ENCODE data around the gene GPSM1. TPM values are rescaled to one million over a fixed set of nuclear protein-coding genes. Genes with fewer than 3 reads are reported as not detected.
"Not testable (repeated sequence)": the region's sequence is repeated elsewhere in the genome, so short reads cannot be mapped to it uniquely, and the experiment has no call there.

Gene GPSM1
- total RNA-seq, 2 experiments from 2014 or later, result 10.6 to 11.3 TPM

DNA sequence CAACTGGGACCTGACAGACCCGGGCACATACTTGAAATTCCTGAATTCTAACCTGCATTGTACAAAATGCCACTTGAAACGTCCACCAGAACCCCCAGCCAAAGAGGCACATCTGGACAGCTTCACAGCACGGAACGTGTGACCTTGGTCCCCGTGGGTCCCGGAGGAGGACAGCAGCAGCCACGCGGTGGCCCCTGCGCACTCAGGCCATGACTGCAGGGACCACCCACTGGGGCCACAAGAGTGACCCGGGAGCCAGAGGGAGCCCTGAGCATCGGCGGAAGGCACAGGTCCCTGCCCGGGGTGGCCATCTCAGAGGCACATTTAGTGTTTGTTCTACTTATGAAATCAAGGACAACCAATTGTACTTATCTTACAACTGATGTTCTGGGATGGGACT, 74.7 kb downstream of the GPSM1 start:
- Mint-ChIP-seq H3K9me3 (no peaks in the 10 kb centered on the region), H3K36me3 (peaks cover 46% of the 10 kb centered on the region), H3K4me1 (ENCODE audit: low read depth) (peaks cover 62% of the 10 kb centered on the region), H3K27ac (peak overlapping the region; percentile 96), H3K27me3 (no peaks in the 10 kb centered on the region), H3K4me3 (no peak overlapping the region)
- ChIA-PET CTCF (interaction anchor here (0.6 to 2.5 kb wide), 4 partner anchors 11 to 316 kb away, joined by 3 to 13 read pairs (median 4); partner anchors contain the start of gene DNLZ), POLR2A (interaction anchor here (1.8 kb wide), 1 partner anchor 39 kb away, joined by 5 read pairs; the partner anchor contains the start of gene DNLZ)
- intact Hi-C loops (cut with micrococcal nuclease), result loop anchor here (2.0 to 5.0 kb wide), 2 partner anchors 35 to 137 kb away; partner anchors contain the start of gene INPP5E
- DNase-seq, result no peak

DNA sequence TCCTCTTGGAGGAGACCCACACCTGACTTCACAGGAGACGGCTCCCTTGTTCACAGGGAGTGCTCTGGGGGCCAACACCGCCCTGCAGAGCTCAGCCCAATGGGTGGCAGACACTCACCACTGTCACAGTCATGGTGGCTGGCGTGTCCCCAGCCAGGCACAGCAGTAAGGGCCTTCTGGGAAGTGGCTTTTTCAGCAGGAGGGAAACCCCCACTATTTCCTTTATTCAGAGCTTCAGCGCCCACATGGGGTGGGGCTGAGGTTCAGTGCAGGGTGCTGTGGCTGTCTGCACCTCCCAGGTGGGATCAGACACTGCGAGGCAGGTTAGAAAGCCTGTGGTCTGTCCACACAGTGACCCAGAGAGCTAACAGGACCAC, 76.2 kb downstream of the GPSM1 start:
- Mint-ChIP-seq H3K27me3 (no peaks in the 10 kb centered on the region), H3K4me1 (ENCODE audit: low read depth) (peaks cover 65% of the 10 kb centered on the region), H3K27ac (peak overlapping the region; percentile 96), H3K9me3 (no peaks in the 10 kb centered on the region), H3K4me3 (peak overlapping the region; percentile 65), H3K36me3 (peaks cover 52% of the 10 kb centered on the region)
- POLR2A ChIA-PET, result interaction anchor here (0.7 to 1.5 kb wide), 5 partner anchors 8 to 129 kb away, joined by 3 to 5 read pairs (median 3); partner anchors contain the start of gene DNLZ
- intact Hi-C loops (cut with micrococcal nuclease), result loop anchor here (1.0 to 5.0 kb wide), 4 partner anchors 34 to 135 kb away; partner anchors contain the start of genes DNLZ, INPP5E and SEC16A
- DNase-seq, result peak; percentile 89
- CTCF ChIA-PET, result interaction anchor here (0.8 to 1.5 kb wide), 3 partner anchors 16 to 325 kb away, joined by 3 to 8 read pairs (median 4); partner anchors contain the start of gene DNLZ

DNA sequence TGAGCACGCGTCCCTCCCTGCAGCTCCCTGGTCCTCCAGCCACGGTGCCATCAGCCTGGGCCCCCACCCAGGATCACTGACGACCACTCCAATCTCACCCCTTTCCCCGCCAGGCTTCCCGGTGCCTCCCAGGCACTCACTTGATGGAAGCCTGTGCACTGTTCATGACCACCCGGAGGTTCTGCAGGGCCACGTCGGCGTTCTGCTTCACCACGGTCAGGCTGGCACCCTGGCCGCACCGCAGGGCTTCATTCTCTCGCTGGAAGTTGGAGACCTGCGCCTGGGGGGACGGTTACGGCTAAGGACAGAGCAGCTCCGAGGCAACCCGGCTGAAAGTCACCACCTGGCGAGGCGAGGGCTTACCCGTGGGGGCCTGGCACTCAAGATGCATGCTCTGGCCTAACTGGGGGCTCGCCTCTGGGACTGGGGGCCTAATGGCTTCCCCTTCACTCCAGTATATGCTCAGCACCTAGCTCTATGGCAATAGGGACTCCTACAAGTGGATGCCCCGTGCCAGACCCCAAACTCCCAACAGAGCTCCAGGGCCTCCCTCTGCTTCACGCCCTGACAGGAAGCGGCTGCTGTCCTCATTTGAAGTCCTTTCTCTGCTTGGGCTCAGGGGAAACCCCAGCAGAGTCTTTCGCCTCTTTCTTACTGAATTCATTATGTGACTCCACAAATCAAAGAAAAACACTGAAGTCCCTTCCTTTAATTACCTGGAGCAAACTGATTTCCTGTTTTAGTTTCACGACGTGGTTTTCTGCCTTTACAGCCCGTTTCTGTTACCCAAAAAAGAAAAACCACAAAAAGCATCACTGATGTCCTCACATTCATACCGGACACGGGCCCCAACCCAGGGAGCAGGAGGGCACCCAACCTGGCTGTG, 76.8 kb downstream of the GPSM1 start:
- Mint-ChIP-seq H3K4me1 (ENCODE audit: low read depth) (peaks cover 65% of the 10 kb centered on the region), H3K9me3 (no peaks in the 10 kb centered on the region), H3K4me3 (peak overlapping the region; percentile 65), H3K36me3 (peaks cover 53% of the 10 kb centered on the region), H3K27me3 (no peaks in the 10 kb centered on the region), H3K27ac (peak overlapping the region; percentile 96)
- peak; percentile 78 for DNase-seq
- ChIA-PET POLR2A (interaction anchor here (0.7 to 1.5 kb wide), 5 partner anchors 7 to 129 kb away, joined by 3 to 5 read pairs (median 3); partner anchors contain the start of gene DNLZ), CTCF (interaction anchor here (0.8 to 1.5 kb wide), 3 partner anchors 16 to 325 kb away, joined by 3 to 8 read pairs (median 4); partner anchors contain the start of gene DNLZ)
- intact Hi-C loops (cut with micrococcal nuclease), result loop anchor here (1.0 to 5.0 kb wide), 5 partner anchors 33 to 159 kb away; partner anchors contain the start of genes DNLZ, INPP5E, QSOX2 and SEC16A

DNA sequence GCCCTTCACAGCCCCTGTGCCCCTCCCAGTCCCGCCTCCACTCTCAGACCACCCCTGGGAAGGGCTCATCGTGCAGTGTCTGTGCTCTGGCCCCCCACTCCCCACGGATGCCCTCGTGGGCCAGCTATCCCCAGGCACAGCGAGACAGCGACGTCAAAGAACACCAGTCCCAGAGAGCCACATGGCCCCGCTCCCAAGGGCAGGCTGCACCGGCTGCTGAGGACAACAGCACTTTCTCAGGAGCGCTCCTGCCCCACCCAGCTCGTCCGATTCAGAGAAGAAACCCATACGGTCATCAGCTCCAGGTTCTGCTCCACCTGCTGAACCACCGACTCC, 77.4 kb downstream of the GPSM1 start:
- ChIA-PET POLR2A (interaction anchor here (0.8 to 1.1 kb wide), 2 partner anchors 28 to 42 kb away, joined by 3 read pairs; partner anchors contain the start of gene DNLZ), CTCF (no interaction called here)
- Mint-ChIP-seq H3K27ac (peak overlapping the region; percentile 96), H3K4me1 (ENCODE audit: low read depth) (peaks cover 70% of the 10 kb centered on the region), H3K4me3 (peak overlapping the region; percentile 65), H3K9me3 (no peaks in the 10 kb centered on the region), H3K27me3 (no peaks in the 10 kb centered on the region), H3K36me3 (peaks cover 58% of the 10 kb centered on the region)
- DNase-seq, result no peak
- intact Hi-C loops (cut with micrococcal nuclease), result loop anchor here (2.0 to 5.0 kb wide), 2 partner anchors 33 to 160 kb away; partner anchors contain the start of genes INPP5E and QSOX2

DNA sequence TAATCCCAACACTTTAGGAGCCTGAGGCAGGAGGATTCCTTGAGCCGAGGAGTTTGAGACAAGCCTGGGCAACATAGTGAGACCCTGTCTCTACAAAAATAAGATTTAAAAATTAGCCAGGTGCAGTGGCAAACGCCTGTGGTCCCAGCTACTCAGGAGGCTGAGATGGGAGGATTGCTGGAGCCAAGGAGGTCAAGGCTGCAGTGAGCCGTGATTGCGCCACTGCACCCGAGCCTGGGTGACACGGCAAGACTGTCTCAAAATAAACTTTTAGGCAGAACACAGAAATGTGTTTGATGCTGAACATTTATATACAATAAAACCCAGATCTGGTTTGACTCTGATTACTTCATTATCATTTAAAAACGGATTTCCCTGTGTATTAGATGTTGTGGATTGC, 78.1 kb downstream of the GPSM1 start:
- intact Hi-C loops (cut with micrococcal nuclease), result loop anchor here (2.0 kb wide), 1 partner anchor 161 kb away; the partner anchor contains the start of gene QSOX2
- CTCF ChIA-PET, result no interaction called here
- Mint-ChIP-seq H3K27ac (peak overlapping the region; percentile 96), H3K4me1 (ENCODE audit: low read depth) (peaks cover 71% of the 10 kb centered on the region), H3K27me3 (no peaks in the 10 kb centered on the region), H3K36me3 (peaks cover 60% of the 10 kb centered on the region), H3K9me3 (no peaks in the 10 kb centered on the region), H3K4me3 (peak overlapping the region; percentile 20)
- POLR2A ChIA-PET, result no interaction called here
- no peak for DNase-seq

DNA sequence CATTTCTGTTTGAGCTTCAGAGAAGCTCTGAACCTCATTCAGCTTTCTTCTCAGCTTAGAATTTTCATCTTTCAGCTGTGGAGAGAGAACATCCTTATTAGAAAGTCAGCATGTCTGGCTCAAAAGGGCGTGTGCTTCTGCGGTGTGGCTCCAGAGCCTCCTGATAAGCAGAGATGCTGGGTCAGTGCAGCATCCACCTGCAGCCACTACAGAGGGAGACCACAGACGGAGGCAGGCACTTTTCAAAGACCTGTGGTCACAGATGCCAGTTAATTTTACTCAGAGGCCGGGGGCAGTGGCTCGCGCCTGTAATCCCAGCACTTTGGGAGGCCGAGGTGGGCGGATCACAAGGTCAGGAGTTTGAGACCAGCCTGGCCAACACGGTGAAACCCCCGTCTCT, 78.6 kb downstream of the GPSM1 start:
- Mint-ChIP-seq H3K36me3 (peaks cover 61% of the 10 kb centered on the region), H3K4me3 (peak overlapping the region; percentile 20)
- CTCF ChIA-PET, result not testable (repeated sequence)

DNA sequence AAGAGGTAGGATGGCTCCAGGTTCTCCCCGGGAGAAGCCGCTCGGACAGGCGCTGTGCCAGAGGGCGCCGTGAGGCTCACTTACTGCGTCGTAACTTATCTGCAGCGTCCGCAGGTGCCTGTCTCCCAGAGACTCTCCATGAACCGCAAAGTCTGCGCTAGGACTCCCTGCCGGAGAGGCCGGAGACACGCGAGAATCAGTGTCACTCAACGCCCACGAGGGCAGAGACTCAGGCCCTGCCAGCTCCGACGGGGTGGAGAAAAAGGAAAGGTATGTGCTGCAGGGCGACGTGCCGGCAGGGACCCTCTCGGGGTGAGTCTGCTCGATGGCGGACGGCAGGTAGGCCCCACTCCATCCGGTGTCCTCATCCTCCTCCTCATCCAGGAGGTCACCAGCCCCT, 79.7 kb downstream of the GPSM1 start:
- peaks cover 62% of the 10 kb centered on the region for H3K36me3 Mint-ChIP-seq
- intact Hi-C loops (cut with micrococcal nuclease); H3K4me3 Mint-ChIP-seq; POLR2A ChIA-PET; DNase-seq; H3K27me3 Mint-ChIP-seq; H3K9me3 Mint-ChIP-seq: not testable (repeated sequence)
- CTCF ChIA-PET, result interaction anchor here (1.0 kb wide), 1 partner anchor 38 kb away, joined by 3 read pairs; no protein-coding TSS in a partner anchor
- H3K27ac Mint-ChIP-seq, result peak overlapping the region; percentile 9
- peaks cover 75% of the 10 kb centered on the region for H3K4me1 Mint-ChIP-seq (ENCODE audit: low read depth)

More for the DNA sequence above, 78.6 kb downstream of the GPSM1 start:
- DNase-seq, POLR2A ChIA-PET, H3K9me3 Mint-ChIP-seq, H3K27me3 Mint-ChIP-seq: not testable (repeated sequence)
- H3K27ac Mint-ChIP-seq, result peak overlapping the region; percentile 64
- intact Hi-C loops (cut with micrococcal nuclease), result loop anchor here (2.0 kb wide), 1 partner anchor 161 kb away; the partner anchor contains the start of gene QSOX2
- peaks cover 67% of the 10 kb centered on the region for H3K4me1 Mint-ChIP-seq (ENCODE audit: low read depth)

DNA sequence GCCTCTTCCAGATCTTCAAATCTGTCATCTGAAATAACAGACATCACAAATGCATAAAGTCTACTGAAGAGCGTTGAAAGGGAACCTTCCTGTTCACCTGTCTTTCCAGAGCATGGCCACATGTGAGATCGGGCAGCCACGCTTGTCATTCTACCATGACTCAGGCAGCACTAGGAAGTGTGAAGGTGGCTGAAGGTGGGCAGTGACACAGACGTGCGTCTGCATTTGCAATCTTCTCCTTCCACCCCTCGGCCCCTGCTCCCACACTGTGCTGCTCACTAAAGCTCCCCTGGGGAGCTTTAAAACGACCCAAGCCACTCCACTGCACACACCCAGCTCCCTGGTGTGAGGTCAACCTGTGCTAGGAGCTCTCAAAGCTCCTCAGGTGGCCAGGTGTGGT, 80.6 kb downstream of the GPSM1 start:
- peak overlapping the region; percentile 79 for H3K27ac Mint-ChIP-seq
- H3K36me3 Mint-ChIP-seq, result peaks cover 59% of the 10 kb centered on the region
- ChIA-PET CTCF (no interaction called here), POLR2A (no interaction called here)
- no peaks in the 10 kb centered on the region for H3K9me3 Mint-ChIP-seq
- intact Hi-C loops (cut with micrococcal nuclease), result no loop called here
- no peaks in the 10 kb centered on the region for H3K27me3 Mint-ChIP-seq
- peak overlapping the region; percentile 38 for H3K4me3 Mint-ChIP-seq
- H3K4me1 Mint-ChIP-seq (ENCODE audit: low read depth), result peaks cover 74% of the 10 kb centered on the region
- DNase-seq, result peak; percentile 62

Other genes starting within 250 kb of the GPSM1 start
- 1 to 10 TPM; 8.1 to 8.5 TPM for gene NACC2, start 232.2 kb upstream of the GPSM1 start, total RNA-seq
- 10 to 100 TPM; 28.0 to 28.4 TPM for gene TMEM250, start 208.7 kb upstream of the GPSM1 start, total RNA-seq
- gene LHX3, start 122.4 kb upstream of the GPSM1 start, total RNA-seq, result not detected
- 10 to 100 TPM; 19.0 to 19.4 TPM for gene QSOX2, start 81.7 kb upstream of the GPSM1 start, total RNA-seq
- not detected for gene CCDC187, start 23.4 kb upstream of the GPSM1 start, total RNA-seq
- gene DNLZ, start 36.2 kb downstream of the GPSM1 start, total RNA-seq, result 10 to 100 TPM; 14.5 to 15.2 TPM
- 1 to 10 TPM; 1.4 to 2.4 TPM for gene CARD9, start 46.1 kb downstream of the GPSM1 start, total RNA-seq
- gene SNAPC4, start 72.6 kb downstream of the GPSM1 start, total RNA-seq, result 10 to 100 TPM; 13.9 to 14.3 TPM
- 10 to 100 TPM; 66.9 to 74.9 TPM for gene ENTR1, start 83.1 kb downstream of the GPSM1 start, total RNA-seq
- 100 to 1,000 TPM; 108 to 112 TPM for gene PMPCA, start 83.1 kb downstream of the GPSM1 start, total RNA-seq
- gene INPP5E, start 112.3 kb downstream of the GPSM1 start, total RNA-seq, result 10 to 100 TPM; 18.8 to 21.3 TPM
- 10 to 100 TPM; 54.1 to 57.0 TPM for gene SEC16A, start 155.5 kb downstream of the GPSM1 start, total RNA-seq
- gene NOTCH1, start 218.5 kb downstream of the GPSM1 start, total RNA-seq, result 10 to 100 TPM; 67.0 to 68.3 TPM